T47D (cell line): ENCODE data around the gene TUBA4A.

ENCODE experiments used
- DNase-seq, 2 experiments: peaks; one replicate each; pipeline versions ENCODE4 v3.0.0 to v3.0.0-alpha.2; 2011 to 2012; ENCODE audit warnings: low read depth in 1 of 2, low spot score in 1 of 2
- JUND ChIP-seq: IDR thresholded peaks from 2 replicates; pipeline ENCODE4 v1.6.1; 2012; ENCODE audit warnings: low read depth
- in situ Hi-C: cut with HindIII; loops from 2 replicates; pipeline ENCODE4 v1.10.0; 2016; ENCODE audit warnings: low sequenced_read_pairs, low pct_unique_long_range_greater_than_20kb

The TUBA4A gene

GRCh38 chr2:219253753-219254589 is at the start of gene TUBA4A:
TUBA4A (minus strand) TSS chr2:219253918; CDS start chr2:219253858, 60 bp downstream.
- peak; percentile 74 to 82 for DNase-seq
- in situ Hi-C loops = no loop called here
- no peak for TF ChIP-seq JUND

DNA sequence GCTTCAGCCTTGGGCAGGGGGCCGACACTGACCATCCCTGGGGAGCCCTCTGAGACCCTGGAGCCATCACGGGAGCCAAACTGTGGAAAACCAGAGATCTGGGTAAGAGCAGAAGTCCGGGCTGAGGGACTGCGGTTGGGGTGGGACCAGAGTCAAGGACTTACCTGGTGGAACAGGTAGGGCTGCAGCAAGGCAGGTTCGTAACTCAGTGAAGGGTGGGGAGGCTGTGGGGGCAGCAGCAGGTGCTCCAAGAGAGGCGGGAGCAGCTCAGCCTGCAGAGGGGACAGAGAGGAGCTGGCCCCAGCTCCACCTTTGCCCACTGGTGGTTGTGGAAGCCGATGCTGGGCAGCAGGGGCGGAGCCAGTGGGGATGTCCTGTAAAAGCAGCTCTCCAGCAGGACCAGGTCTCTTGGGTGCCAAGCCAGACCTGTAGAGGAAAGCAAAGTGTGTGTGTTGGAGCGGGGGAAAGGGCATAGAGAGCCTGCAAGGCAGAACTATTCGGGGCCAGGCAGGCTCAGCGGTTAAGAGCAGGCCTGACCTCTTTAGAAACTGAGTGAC is 48.8 kb upstream of the TUBA4A start:
- no peak for DNase-seq
- no peak for TF ChIP-seq JUND
- in situ Hi-C loops = no loop called here

DNA sequence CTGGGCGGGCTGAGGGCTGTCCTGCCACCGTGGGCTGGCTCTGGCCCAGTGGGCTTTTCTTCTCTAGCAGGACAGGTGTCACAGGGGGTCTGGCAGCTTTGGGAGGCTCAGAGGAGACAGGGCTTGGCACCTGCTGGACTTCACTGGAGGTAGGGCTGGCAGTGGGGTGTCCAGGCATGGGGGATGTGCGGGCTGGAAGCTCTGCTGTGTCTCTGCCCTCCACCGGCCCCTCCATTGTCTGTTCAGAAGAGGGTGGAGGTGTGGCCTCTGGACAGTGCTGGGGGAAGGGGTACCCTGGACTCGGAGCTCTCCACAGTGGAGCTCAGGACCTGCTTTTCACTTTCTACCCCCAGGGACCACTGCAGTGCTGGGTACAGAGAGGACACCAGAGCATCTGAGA is 46.3 kb upstream of the TUBA4A start:
- TF ChIP-seq JUND = no peak
- in situ Hi-C loops = no loop called here
- DNase-seq = no peak

GRCh38 chr2:219299372-219299760 is 45.6 kb upstream of the TUBA4A start:
- DNase-seq = no peak
- TF ChIP-seq JUND = no peak
- in situ Hi-C loops = no loop called here

GRCh38 chr2:219298759-219299371 is 45.1 kb upstream of the TUBA4A start:
- DNase-seq = peak; percentile 77 to 88
- in situ Hi-C loops = no loop called here
- TF ChIP-seq JUND = no peak

GRCh38 chr2:219297766-219298456 is 44.2 kb upstream of the TUBA4A start:
- in situ Hi-C loops = no loop called here
- TF ChIP-seq JUND = no peak
- no peak for DNase-seq

GRCh38 chr2:219296631-219297391 is 43.1 kb upstream of the TUBA4A start:
- in situ Hi-C loops = no loop called here
- DNase-seq = no peak
- no peak for TF ChIP-seq JUND

DNA sequence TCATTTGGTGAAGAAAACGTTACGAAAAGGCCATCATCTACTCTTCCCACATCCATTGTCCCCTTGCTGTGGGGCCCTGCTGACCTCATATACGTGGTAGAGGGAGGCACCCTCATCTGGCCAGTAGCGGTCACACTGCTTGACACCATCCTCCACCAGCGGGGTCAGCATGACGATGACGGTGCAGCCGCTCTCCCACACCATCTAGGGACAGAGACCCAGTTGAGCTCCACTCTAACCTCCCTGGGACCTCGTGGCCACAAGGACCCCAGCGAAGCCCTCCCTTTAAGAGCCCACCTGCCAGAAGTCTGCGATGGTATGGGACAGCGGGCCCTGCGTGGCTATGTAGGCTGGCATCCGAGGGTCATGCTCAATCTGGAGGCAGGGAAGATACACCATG is 42.4 kb upstream of the TUBA4A start:
- no peak for TF ChIP-seq JUND
- no peak for DNase-seq
- in situ Hi-C loops = no loop called here

GRCh38 chr2:219294356-219295351 is 40.9 kb upstream of the TUBA4A start:
- DNase-seq = peak; percentile 86 to 89
- TF ChIP-seq JUND = no peak
- in situ Hi-C loops = no loop called here

DNA sequence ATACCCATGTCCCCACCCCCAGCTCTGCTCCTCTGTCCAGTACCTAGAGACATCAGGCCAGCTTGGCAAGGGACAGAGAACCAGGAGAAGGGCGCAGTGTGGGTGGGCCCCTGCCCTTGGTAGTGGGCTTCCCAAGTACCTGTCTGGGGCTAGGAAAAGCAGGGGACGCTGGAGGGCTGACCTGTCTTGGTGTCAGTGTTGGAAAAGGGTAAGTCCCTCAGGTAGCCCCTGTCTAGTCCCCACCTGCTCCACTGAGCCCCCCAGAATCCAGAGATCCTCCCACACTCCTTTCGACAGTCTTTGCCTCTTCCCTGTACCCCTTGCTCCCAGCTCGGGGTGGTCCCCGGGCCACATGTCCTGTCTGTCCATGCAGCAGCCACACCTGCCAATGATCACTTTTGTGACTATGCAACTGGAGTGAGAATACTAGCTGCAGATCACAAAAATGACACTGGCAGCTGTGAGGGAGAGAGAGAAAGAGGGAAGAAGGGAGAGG is 40.1 kb upstream of the TUBA4A start:
- in situ Hi-C loops = no loop called here
- TF ChIP-seq JUND = no peak
- no peak for DNase-seq

- no peak for TF ChIP-seq JUND
- in situ Hi-C loops = no loop called here
- no peak for DNase-seq
These were observed 38.9 kb upstream of the TUBA4A start for GRCh38 chr2:219292616-219293015.
